Measurements from ENCODE around the gene SAP30. TPM values are rescaled to one million over a fixed set of nuclear protein-coding genes. Genes with fewer than 3 reads are reported as not detected.
A peak's percentile ranks its signal among the peaks of the same experiment; 100 is the strongest.

SAP30 gene, protein sequence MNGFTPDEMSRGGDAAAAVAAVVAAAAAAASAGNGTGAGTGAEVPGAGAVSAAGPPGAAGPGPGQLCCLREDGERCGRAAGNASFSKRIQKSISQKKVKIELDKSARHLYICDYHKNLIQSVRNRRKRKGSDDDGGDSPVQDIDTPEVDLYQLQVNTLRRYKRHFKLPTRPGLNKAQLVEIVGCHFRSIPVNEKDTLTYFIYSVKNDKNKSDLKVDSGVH
- 5.1 TPM for total RNA-seq

DNA sequence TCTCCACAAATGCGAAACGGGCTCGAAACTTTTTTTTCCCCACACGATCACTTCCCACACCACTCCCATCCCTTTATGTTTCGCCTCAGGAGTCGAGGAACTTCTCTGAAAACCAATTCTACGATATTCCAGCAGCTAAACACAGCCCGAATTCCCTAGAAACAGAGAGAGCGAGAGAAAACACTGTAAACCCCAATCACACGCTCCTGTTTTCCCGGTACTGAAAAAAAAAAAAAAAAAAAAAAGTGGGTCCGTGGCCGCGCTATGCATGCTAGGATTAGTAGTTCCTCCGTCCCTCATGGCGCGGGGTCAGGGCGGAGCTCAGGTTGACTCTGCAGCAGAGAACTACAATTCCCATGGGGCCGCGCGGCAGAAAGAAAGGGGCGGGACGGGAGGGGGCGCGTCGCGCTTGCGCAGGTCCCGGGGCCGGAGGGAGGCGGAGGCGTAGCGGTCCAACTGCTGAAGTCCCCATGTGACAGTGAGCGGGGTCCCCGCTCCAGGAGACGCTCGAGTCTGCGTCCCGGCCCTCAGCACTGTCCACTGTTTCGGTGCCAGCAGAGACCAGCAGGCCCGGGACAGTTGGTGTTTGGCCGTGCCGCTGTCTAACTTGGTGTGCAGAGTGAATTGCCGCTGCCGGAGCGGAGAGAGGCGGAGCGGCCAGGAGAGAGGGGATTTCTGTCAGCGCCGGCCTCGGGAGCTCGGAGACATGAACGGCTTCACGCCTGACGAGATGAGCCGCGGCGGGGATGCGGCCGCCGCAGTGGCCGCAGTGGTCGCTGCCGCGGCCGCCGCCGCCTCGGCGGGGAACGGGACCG is at the start of gene SAP30:
Gene SAP30 (plus strand): TSS at position 478 of the 815 bp plus-strand sequence. CDS start 229 bp downstream, at position 707.
- ATAC-seq = peak; percentile 98

DNA sequence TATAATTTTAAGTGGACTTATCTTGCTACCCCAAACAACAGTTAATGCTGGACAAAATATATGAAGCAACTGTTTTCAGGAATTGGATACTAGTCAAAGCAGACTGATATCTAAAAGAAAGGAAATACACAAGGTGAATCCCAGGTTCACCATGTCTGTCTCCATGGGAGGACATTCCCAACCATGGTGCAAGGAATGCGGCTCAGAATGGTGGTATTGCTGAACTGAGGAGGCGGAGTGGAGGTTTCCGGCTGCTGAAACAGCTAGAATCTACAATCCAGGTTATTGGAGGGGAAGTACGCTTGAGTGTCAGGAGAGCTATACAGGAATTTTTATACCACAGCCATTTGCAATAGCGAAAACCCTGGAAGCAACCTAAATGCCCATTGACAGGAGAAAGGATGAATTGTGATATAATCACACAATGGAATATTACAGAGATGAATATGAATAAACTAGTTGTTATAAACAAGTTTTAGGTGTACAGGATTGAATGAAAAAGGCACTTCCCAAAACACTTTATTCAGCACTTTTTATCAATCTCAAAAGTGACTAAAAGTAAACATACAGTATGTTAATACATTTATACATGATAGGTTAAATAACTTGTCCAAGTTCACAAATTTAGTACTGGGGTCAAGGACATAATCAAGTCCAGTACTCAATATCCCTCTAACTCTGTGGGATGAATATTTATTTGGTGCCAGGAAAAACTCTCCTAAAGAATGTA is 45.6 kb upstream of the SAP30 start:
- no peak for ATAC-seq

DNA sequence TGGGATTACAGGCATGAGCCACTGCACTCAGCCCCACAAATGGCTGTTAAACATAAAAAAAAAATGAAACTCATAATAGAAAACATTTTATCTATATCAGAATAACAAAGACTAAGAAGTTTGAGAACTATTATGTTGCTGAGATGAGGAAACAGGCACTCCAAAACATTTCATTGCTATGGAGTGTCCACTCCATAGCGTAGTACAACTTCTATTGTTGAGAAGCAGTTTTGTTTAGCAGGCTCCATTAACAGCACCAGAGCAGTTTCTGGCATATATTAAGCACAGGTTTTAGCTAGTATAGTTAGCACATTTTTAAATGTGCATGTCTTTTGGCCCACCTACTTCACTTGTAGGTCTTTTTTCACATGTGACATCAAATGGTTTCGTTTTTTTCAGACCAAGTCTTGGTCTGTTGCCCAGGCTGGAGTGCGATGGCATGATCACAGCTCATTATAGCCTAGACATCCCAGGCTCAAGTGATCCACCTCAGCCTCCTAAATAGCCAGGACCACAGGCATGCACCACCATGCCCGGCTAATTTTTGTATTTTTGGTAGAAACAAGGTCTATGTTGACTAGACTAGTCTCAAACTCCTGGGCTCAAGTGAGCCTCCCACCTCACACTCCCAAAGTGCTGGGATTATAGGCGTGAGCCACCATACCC is 42.4 kb upstream of the SAP30 start:
- ATAC-seq = no peak

DNA sequence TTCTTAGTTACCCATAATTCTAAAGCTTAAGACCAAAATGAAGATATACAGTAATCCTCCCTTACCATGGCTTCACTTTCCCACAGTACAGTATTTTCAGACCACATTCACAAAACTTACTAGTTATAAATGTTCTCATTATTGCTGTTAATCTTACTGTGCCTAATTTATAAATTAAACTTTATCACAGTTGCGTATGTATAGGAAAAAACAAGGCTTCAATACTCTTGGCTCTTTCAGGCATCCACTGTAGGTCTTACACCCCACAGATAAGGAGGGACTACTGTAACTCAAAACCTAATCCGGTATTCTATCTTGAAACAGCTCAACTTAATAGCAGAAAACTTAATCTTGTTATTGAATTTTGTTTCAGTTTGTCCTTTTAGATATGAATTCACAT is 40.2 kb upstream of the SAP30 start:
- no peak for ATAC-seq

DNA sequence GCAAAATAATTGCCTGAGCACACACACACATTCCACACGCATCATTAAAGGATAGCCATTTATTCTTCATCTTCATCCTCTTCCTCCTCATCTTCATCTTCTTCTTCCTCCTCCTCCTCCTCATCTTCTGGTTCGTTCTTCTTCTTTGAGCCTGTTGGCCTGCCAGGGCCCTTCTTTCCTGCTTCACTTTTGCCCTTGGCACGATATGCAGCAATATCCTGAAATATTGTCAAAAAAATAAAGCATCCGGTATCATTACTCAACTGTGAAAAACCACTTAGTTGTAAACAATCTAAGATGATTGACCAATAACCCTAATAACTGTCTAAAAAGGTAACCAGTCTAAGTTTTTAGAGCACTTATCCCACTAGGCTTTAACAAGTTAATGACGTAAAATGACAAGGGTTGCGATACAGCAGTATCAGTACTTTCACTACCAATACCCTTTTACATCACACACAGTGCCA is 38.7 kb upstream of the SAP30 start:
- no peak for ATAC-seq

DNA sequence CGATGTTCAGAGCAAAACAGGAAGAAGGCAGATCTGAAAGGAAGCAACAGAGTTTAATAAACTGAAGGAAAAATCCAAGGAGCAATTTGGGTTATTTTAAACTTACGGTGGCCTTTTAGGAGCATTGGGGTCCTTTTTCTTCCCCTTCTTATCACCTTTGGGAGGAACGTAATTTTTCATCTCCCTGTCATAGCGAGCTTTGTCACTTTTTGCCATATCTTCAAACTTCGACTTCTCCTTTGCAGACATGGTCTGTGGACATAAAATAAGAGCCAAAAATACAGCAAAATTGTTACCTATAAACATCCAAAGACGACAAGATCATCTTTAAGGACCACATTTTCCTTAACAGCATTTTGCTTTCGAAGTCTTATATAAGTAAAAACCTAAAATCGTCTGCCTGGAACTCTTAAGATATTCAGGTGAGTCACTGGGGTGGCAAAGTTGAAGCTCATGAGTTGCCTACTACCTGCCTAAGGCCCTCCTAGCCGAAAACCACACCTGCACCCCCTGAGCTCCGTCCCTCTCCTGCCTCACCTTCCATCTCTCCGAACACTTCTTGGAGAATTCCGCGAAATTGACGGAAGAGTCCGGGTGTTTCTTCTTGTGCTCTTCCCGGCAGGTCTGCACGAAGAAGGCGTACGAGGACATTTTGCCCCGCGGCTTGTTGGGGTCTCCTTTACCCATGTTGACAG is 37.6 kb upstream of the SAP30 start:
- peak; percentile 37 for ATAC-seq

DNA sequence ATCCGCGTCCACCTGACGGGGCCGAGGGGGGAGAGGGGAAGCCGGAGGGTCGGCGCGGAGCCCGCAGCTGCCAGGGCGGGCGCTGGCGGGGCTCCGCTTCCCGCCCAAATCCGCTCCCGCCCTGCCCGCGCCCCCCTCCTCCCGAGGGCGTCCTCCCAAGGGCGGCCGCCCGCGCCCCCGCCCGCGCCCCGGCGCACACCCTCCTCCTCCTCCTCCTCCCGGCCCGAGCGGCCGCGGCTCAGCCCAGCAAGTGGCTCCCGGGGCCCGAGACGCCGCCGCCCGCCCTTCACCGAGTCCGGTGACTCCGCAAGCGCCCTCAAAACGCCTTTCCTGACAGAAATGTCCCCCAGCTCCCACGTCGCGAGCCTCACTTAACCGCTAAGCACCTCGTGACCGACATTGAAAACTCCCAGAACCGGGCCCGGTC is 37.1 kb upstream of the SAP30 start:
- peak; percentile 30 for ATAC-seq

DNA sequence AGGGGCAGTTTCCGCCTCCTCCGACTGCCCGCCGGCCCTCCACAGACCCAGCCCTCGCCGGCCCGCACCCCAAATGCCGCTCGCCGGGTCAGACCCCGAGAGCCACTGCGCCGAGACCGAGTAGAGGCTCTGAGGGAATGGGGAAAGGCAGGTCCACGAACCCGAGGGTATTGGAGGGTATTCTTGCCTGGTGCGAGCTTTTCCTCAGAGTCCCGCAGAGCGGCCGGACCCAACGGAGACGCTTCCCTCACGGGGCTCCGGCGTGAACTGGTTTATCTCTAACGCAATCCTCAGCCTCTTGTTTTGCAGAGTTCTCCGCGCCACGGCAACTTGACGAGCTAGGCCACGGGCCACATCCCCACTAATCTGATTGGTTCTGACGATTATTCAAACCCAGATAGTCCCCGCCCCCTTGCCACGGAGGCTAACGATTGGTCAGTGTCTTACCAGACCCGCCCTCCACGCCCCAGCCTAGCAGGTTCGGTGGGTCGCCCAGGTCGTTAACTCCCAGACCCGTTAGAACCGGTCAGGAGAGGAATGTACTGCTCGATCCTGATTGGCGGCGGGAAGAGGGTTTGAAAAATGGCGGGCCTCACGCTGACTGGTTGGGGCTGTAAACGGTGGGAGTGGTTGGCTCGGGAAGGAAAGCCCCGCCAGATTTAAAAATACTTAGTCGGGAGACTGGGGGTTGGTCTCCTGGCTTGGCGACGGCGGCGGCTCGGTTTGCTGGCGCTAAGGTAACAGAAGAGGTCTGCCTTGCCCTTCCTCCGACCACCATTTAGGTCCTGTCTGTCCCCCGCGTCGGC is 36.5 kb upstream of the SAP30 start, which contains the start of gene HMGB2:
Gene HMGB2 (minus strand): TSS at position 274 of the 806 bp plus-strand sequence. CDS start 709 bp downstream, outside the sequence.
- peak; percentile 98 for ATAC-seq

DNA sequence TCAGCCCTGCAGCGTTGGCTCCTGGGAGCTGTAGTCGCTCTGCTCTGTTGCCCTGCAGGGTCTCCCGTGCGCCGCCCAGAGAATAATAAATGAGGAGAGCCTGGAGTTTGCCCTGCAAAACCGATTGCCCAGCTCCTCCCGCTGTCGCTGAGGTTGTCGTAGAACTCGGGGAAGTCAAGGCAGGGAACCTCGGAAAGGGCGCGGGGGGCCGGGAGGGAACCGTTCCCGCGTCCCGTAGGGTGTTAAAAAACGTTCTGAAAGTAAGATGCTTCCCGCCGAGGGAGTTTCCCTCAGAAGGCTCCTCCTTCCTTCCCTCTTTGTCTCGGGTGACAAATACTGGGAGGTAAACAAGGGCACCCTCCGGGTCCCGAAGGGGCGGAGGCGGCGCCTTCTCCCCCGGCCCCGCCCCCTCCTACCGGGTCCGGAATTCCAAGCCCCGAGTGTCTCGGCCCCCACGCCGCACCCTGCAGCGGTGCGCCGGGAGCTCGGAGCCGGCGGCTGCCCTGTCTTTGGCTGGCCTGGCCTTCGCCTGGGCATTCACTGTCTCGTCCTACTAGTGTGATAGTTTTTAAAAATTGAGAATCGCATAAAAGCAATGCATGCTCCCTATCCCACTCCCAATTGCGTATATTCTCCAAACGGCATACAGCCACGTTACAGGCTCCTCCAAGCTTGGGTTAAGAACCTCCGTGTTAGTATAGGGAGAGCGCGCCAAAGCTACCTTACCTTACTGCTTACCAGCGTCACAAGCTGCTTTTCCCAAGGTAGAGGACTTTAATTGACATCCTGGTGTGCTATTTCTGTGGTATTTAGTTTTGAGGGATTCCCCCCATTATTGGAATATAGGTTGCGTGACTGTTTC is 35.6 kb upstream of the SAP30 start:
- ATAC-seq = peak; percentile 60

DNA sequence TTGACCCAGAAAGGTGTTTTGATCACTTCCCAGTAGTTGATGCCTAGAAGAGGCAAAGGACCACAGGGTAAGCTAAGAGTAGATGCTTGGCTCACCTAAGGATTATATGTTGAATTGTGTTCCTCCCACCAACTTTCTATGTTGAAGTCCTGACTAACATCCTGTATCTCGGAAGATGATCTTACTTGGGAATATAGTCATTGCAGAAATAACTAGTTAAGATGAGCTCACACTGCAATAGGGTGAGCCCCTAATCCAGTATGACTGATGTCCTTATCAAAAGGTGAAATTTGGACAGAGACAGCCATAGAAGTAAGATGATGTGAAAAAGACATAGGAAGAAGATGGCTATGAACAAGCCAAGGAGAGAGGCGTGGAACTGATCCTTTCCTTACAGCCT is 33.3 kb upstream of the SAP30 start:
- ATAC-seq = no peak

DNA sequence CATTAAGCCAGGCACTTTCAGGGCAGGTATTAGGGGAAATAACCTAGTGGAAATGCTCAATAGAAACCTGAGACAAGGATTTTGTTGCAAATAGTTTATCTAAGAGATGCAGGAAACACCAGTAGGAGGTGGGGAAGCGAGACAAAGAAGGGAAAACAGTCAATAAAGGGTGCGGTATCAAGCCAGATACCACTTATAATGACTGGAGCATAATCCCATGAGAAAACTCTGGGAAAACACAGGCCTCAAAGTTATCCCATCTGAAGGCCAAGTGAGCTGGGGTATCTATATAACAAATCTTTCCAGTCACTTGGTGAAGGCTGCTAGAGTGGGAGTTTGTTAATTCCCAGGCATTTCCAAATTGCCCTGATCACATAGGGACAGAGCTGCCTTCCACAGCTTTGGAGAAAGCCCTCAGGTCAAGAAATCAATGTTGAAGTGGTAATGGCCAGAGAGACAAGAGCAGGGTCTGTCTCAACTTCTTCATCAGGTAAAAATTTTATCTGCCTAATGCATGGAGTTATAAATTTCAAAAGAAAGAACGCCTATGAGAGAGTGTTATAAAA is 26.8 kb upstream of the SAP30 start:
- no peak for ATAC-seq

DNA sequence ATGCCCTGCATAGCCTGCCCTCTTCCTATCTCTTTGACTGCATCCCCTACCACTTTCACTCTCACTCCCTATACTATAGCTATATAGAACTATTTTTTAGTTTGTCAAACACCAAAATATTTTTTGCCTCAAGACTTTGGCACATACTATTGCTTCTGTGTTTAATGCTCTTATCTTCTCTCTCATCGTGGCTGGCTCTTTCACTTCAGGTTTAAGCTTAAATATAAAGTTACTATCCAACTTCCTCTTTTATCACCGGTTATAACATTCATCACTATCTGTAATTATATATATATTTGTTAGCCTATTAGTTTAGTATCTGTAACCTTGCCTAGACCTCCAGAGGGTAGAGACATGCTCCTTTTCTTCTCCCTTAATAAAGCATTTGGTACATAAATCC is 25.1 kb upstream of the SAP30 start:
- no peak for ATAC-seq

DNA sequence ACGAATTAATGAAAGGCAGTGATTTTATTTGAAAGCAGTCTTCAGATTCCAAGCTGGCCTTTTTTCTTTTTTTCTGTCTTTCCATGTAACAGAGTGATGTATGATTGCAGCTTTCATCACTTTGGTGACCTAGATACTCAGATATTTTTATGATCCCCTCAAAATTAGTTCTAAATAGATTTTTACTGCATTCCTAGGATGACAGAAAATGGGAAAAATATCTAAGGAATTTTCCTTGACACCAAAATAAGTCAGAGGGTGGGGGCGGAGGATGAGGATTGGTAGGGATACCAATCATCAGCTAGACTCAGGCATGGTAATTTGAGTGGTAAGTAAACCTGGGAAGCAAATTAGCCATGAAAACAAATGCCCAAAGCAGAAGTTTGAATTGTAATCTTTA is 24.7 kb upstream of the SAP30 start:
- no peak for ATAC-seq

DNA sequence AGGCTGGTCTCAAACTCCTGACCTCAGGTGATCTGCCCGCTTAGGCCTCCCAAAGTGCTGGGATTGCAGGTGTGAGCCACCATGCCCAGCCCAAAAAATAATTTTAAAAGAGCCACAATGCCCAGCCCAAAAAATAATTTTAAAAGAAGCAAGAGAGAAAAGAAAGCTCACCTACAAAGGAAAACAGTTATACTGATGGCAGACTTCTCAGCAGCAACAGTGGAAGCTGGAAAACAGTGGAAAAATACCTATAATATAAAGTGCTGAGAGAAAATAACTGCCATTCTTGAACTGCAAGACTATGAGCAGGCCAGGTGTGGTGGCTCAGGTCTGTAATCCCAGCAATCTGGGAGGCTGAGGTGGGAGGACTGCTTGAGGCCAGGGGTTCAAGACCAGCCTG is 23.3 kb upstream of the SAP30 start:
- ATAC-seq = no peak

DNA sequence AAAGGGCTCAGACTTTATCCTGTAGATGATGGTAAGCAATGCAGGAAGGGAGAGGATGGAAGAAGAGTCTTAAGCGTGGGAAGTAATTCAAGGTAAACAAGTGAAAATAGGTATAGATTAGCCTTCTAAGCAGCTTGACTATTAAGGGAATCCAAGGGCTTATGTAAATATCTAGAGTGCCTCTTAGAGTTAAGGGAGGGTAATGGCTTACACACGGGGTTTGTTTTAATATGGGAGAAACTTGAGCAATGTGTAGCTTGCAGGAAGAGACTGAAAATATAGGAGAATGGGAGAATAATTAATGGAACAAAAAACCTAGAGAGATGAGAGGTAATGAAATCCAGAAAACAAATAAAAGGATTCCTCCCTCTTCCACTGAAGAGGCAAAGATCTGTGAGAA is 12.8 kb upstream of the SAP30 start:
- ATAC-seq = no peak

DNA sequence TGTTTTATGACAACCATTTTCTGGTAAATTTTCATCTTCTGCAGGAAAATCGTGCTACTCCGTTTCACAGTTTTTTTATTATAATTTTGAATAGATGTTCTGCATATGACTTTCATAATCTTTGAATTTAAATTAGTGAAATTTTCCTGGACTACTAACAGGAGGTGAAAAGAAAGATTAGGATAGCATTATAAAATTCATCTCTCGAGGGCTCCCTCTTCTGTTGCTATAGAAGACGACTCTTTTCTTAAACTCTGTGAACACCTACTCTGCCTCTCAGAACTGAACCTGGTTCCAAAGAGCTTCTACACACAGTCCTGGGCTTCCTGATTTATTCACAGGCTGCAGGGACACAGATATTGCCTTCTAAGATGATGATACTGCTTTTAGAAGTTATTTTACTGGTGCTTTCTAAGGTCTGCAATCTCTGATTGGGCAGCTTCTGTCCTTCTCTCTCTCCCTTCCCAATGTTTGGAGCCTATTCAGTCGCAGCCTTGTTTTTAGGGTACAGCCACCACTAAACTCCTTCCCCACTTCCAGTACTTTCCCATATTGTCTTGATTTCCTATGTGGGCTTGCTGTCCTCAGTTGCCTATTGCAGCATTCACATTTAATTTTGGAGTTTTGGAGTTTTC is 10.1 kb upstream of the SAP30 start:
- no peak for ATAC-seq

DNA sequence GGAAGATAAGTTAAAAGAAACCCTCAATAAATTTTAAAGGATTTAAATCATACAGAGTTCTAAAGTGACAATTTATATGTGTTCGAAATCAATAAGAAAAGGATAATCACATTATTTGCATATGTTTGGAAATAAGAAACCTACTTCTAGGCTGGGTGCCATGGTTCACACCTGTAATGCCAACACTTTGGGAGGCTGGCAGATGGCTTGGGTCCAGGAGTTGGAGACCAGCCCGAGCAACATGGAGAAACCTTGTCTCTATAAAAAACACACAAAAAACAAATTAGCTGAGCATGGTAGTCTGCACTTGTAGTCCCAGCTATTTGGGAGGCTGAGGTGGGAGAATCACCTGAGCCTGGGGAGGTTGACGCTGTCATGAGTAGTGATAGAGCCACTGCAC is 8.1 kb upstream of the SAP30 start:
- no peak for ATAC-seq

DNA sequence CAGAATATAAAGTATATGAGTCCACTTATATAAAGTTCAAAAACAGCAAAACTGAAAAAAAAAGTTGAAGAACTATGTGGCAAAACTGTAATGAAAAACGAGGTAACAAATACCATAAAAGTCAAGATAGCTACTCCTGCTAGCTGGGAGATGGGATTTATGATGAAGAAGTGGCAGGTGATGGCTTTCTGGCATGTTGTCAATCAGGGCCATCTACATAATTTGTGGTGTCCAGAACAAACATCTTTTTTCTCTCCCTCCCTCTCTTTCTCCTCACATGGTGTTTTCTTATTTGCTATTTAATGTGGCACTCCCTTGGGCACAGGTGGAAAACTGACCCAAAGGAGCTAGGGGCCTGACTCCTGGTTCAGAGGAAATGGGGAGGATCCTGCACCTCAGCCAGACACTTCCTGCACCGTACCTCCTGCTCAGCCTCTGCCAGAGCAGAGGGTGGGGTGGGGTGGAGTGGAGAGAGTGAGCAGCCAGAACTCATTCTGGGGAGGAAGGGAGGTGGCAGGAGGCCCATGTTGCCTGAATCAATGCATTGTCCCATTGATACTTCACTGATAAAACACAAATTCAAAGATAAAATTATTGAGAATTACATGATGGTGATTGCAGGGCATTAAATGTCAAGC is 5.3 kb upstream of the SAP30 start:
- ATAC-seq = no peak

DNA sequence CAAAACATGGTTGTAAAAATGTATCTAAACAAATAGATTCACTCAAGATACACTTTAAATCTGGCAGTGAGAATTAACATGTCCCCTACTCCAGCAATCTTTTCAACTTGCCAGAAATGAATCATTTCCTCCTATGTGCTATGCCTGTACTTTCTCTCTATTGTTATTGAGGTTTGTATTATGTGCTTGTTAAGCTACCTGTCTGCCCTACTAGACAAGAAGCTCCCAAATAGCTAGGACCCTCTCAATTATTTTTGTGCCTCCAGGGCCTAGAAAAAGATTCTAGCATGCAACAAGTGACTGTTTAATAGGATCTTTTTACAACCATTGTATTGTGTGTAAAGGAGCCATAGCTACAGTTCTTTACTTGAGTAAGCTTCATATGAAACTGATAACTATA is 3.5 kb upstream of the SAP30 start:
- no peak for ATAC-seq

Measured in esophagus mucosa (tissue), 1 donor.